OCI-LY1 (cell line): Measurements from ENCODE around the gene GALNT18.

Experiments used
- H2AFZ ChIP-seq: fragments of 200-600 bp; sonication (generic), shearing (Covaris generic); 2 replicates; pipeline ENCODE4 v1.6.0; 2014; ENCODE audit warnings: antibody characterized with exemption, mild to moderate bottlenecking, low read length
- H3F3A ChIP-seq: fragments of 200-600 bp; sonication (generic), shearing (Covaris generic); 2 replicates; pipeline ENCODE4 v1.6.0; 2014; ENCODE audit warnings: mild to moderate bottlenecking, antibody characterized with exemption, low read length, moderate library complexity; ENCODE audit not compliant: insufficient read depth
- H3K27ac ChIP-seq: fragments of 200-600 bp; sonication (generic); 2 replicates; pipeline ENCODE4 v1.5.1; 2014; ENCODE audit warnings: low read length, mixed run types, mild to moderate bottlenecking, low read depth; ENCODE audit not compliant: poor library complexity, severe bottlenecking
- H3K27me3 ChIP-seq: fragments of 200-600 bp; sonication (generic); 2 replicates; pipeline ENCODE4 v1.6.0; 2014; ENCODE audit warnings: antibody characterized with exemption, mild to moderate bottlenecking, low read length, moderate library complexity; ENCODE audit not compliant: insufficient read depth
- H3K36me3 ChIP-seq: fragments of 200-600 bp; sonication (generic); 2 replicates; pipeline ENCODE4 v1.6.1; 2014; ENCODE audit warnings: mild to moderate bottlenecking, antibody characterized with exemption, low read length, moderate library complexity, mixed read lengths; ENCODE audit not compliant: insufficient read depth
- H3K4me1 ChIP-seq: fragments of 200-600 bp; sonication (generic); 2 replicates; pipeline ENCODE4 v1.5.1; 2014; ENCODE audit warnings: mild to moderate bottlenecking, low read length, moderate library complexity; ENCODE audit not compliant: insufficient read depth, severe bottlenecking
- H3K4me2 ChIP-seq: fragments of 200-600 bp; sonication (generic), shearing (Covaris generic); 2 replicates; pipeline ENCODE4 v1.6.1; 2014; ENCODE audit warnings: low read length
- H3K4me3 ChIP-seq: fragments of 200-600 bp; sonication (generic); 2 replicates; pipeline ENCODE4 v1.5.1; 2014; ENCODE audit warnings: low read length, low read depth, mild to moderate bottlenecking, mixed read lengths; ENCODE audit not compliant: poor library complexity, severe bottlenecking
- H3K79me2 ChIP-seq: fragments of 200-600 bp; shearing (Covaris generic); 2 replicates; pipeline ENCODE4 v1.6.1; 2016; ENCODE audit warnings: mixed run types, low read length, mixed read lengths; ENCODE audit not compliant: insufficient read depth
- H3K9ac ChIP-seq: fragments of 200-600 bp; sonication (generic), shearing (Covaris generic); 2 replicates; pipeline ENCODE4 v1.6.1; 2014; ENCODE audit warnings: mild to moderate bottlenecking, low read length, mixed read lengths
- H3K9me2 ChIP-seq: fragments of 200-600 bp; sonication (generic), shearing (Covaris generic); 2 replicates; pipeline ENCODE4 v1.6.1; 2014; ENCODE audit warnings: low read depth, mild to moderate bottlenecking, low read length, mixed read lengths
- H3K9me3 ChIP-seq: fragments of 200-600 bp; shearing (Covaris generic); 2 replicates; pipeline ENCODE4 v1.6.1; 2014; ENCODE audit warnings: low read length, mixed read lengths
- H4K20me1 ChIP-seq: fragments of 200-600 bp; sonication (generic), shearing (Covaris generic); 2 replicates; pipeline ENCODE4 v1.6.0; 2016; ENCODE audit warnings: mild to moderate bottlenecking, low read length; ENCODE audit not compliant: insufficient read depth
- EZH2 ChIP-seq: fragments of 200-600 bp; sonication (generic), shearing (Covaris generic); IDR thresholded peaks from 2 replicates; pipeline ENCODE4 v1.8.0; 2017; ENCODE audit warnings: borderline replicate concordance, mixed run types, mild to moderate bottlenecking, antibody characterized with exemption, low read length, moderate library complexity, mixed read lengths
- TF ChIP-seq, protein P1 (sequence below): fragments of 200-600 bp; sonication (generic), shearing (Covaris generic); IDR thresholded peaks from 2 replicates; pipeline ENCODE4 v1.5.1; 2017; ENCODE audit warnings: mild to moderate bottlenecking, antibody characterized with exemption, low read length, moderate library complexity, mixed read lengths

GALNT18 gene

DNA sequence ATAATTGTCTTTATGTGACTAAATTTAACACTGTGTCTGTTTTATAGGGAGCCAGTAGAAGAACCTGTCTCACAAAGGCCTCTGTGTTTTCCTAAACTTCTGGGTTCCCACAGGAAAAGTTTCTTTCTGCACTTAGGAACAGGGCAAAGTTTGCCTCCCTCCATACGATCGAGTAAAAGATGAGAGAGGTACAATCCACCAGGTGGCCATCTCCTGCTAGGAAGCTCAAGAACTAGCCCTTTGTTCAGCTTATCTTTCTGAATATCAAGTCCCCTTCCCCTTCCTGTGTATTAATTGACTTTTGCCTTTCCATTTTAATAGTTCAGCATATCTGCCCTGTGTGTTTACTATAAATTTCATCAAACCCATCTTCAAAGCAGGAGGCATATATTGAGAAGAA, 286.8 kb downstream of the GALNT18 start:
- H2AFZ ChIP-seq = no peak overlapping the region
- no peak overlapping the region for H3K27ac ChIP-seq
- H3K79me2 ChIP-seq = no peaks in the 10 kb centered on the region
- no peak for TF ChIP-seq EZH2
- TF ChIP-seq, protein P1, sequence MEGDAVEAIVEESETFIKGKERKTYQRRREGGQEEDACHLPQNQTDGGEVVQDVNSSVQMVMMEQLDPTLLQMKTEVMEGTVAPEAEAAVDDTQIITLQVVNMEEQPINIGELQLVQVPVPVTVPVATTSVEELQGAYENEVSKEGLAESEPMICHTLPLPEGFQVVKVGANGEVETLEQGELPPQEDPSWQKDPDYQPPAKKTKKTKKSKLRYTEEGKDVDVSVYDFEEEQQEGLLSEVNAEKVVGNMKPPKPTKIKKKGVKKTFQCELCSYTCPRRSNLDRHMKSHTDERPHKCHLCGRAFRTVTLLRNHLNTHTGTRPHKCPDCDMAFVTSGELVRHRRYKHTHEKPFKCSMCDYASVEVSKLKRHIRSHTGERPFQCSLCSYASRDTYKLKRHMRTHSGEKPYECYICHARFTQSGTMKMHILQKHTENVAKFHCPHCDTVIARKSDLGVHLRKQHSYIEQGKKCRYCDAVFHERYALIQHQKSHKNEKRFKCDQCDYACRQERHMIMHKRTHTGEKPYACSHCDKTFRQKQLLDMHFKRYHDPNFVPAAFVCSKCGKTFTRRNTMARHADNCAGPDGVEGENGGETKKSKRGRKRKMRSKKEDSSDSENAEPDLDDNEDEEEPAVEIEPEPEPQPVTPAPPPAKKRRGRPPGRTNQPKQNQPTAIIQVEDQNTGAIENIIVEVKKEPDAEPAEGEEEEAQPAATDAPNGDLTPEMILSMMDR = no peak
- no peaks in the 10 kb centered on the region for H3K27me3 ChIP-seq
- no peak overlapping the region for H3K9ac ChIP-seq
- no peaks in the 10 kb centered on the region for H4K20me1 ChIP-seq
- H3K4me3 ChIP-seq = no peak overlapping the region
- no peaks in the 10 kb centered on the region for H3K9me3 ChIP-seq
- no peaks in the 10 kb centered on the region for H3F3A ChIP-seq
- no peaks in the 10 kb centered on the region for H3K4me1 ChIP-seq
- H3K36me3 ChIP-seq = no peaks in the 10 kb centered on the region
- no peak overlapping the region for H3K4me2 ChIP-seq
- H3K9me2 ChIP-seq = no peaks in the 10 kb centered on the region

- no peak overlapping the region for H2AFZ ChIP-seq
- no peak overlapping the region for H3K4me2 ChIP-seq
- H4K20me1 ChIP-seq = no peaks in the 10 kb centered on the region
- no peak overlapping the region for H3K27ac ChIP-seq
- no peaks in the 10 kb centered on the region for H3K9me2 ChIP-seq
- H3K79me2 ChIP-seq = no peaks in the 10 kb centered on the region
- H3K4me1 ChIP-seq = no peaks in the 10 kb centered on the region
- TF ChIP-seq, protein P1 = no peak
- TF ChIP-seq EZH2 = no peak
- no peaks in the 10 kb centered on the region for H3F3A ChIP-seq
- no peaks in the 10 kb centered on the region for H3K9me3 ChIP-seq
- H3K9ac ChIP-seq = no peak overlapping the region
- H3K27me3 ChIP-seq = no peaks in the 10 kb centered on the region
- H3K36me3 ChIP-seq = no peaks in the 10 kb centered on the region
- no peak overlapping the region for H3K4me3 ChIP-seq
Measured at GRCh38 chr11:11334607-11335006, 287.2 kb downstream of the GALNT18 start.

- TF ChIP-seq, protein P1 = no peak
- TF ChIP-seq EZH2 = no peak
- Histone ChIP-seq H3K27me3 (no peaks in the 10 kb centered on the region), H3K4me3 (no peak overlapping the region), H4K20me1 (no peaks in the 10 kb centered on the region), H3K79me2 (no peaks in the 10 kb centered on the region), H3K9me3 (no peaks in the 10 kb centered on the region), H3F3A (no peaks in the 10 kb centered on the region), H3K27ac (no peak overlapping the region), H3K9me2 (no peaks in the 10 kb centered on the region), H3K36me3 (no peaks in the 10 kb centered on the region), H3K9ac (no peak overlapping the region), H2AFZ (no peak overlapping the region), H3K4me1 (no peaks in the 10 kb centered on the region), H3K4me2 (no peak overlapping the region)
Measured at GRCh38 chr11:11332141-11332710, 289.6 kb downstream of the GALNT18 start.
